GM19240 (cell line): Measurements from ENCODE around the gene RMC1.
A peak's percentile ranks its signal among the peaks of the same experiment; 100 is the strongest.

Experiments used
- DNase-seq: peaks from one replicate; pipeline ENCODE4 v3.0.0; 2011; ENCODE audit warnings: low spot score; ENCODE audit not compliant: insufficient read length

RMC1 gene

GRCh38 chr18:23531912-23532311 lies 28.6 kb downstream of the RMC1 start:
- DNase-seq, result no peak

GRCh38 chr18:23532848-23533247 lies 29.5 kb downstream of the RMC1 start:
- no peak for DNase-seq

GRCh38 chr18:23534276-23534675 lies 31.0 kb downstream of the RMC1 start:
- no peak for DNase-seq

- DNase-seq, result no peak
Observed at GRCh38 chr18:23536204-23536603, 32.9 kb downstream of the RMC1 start.

GRCh38 chr18:23537274-23537673 lies 34.0 kb downstream of the RMC1 start:
- no peak for DNase-seq

GRCh38 chr18:23538001-23538400 lies 34.7 kb downstream of the RMC1 start:
- no peak for DNase-seq

GRCh38 chr18:23538870-23539269 lies 35.6 kb downstream of the RMC1 start:
- no peak for DNase-seq

- DNase-seq, result no peak
Observed at GRCh38 chr18:23539296-23539695, 36.0 kb downstream of the RMC1 start.

- DNase-seq, result no peak
Observed at GRCh38 chr18:23539911-23540525, 36.7 kb downstream of the RMC1 start.

- peak; percentile 29 for DNase-seq
Observed at GRCh38 chr18:23540867-23541266, 37.6 kb downstream of the RMC1 start.

GRCh38 chr18:23541349-23542093 lies 38.2 kb downstream of the RMC1 start:
- DNase-seq, result no peak

- DNase-seq, result no peak
Observed at GRCh38 chr18:23542461-23542860, 39.1 kb downstream of the RMC1 start.

GRCh38 chr18:23545247-23545789 lies 42.0 kb downstream of the RMC1 start:
- DNase-seq, result no peak

- no peak for DNase-seq
Observed at GRCh38 chr18:23547306-23547705, 44.0 kb downstream of the RMC1 start.

- no peak for DNase-seq
Observed at GRCh38 chr18:23547846-23548245, 44.5 kb downstream of the RMC1 start.

- DNase-seq, result no peak
Observed at GRCh38 chr18:23548275-23548674, 45.0 kb downstream of the RMC1 start.

- no peak for DNase-seq
Observed at GRCh38 chr18:23548719-23549118, 45.4 kb downstream of the RMC1 start.

- DNase-seq, result no peak
Observed at GRCh38 chr18:23550898-23551297, 47.6 kb downstream of the RMC1 start.

GRCh38 chr18:23551978-23552377 lies 48.7 kb downstream of the RMC1 start:
- no peak for DNase-seq

GRCh38 chr18:23552505-23552904 lies 49.2 kb downstream of the RMC1 start:
- no peak for DNase-seq

- no peak for DNase-seq
Observed at GRCh38 chr18:23553887-23554286, 50.6 kb downstream of the RMC1 start.

- DNase-seq, result no peak
Observed at GRCh38 chr18:23556145-23556780, 53.0 kb downstream of the RMC1 start.
